ENCODE measurements around the gene XPR1.

DNA sequence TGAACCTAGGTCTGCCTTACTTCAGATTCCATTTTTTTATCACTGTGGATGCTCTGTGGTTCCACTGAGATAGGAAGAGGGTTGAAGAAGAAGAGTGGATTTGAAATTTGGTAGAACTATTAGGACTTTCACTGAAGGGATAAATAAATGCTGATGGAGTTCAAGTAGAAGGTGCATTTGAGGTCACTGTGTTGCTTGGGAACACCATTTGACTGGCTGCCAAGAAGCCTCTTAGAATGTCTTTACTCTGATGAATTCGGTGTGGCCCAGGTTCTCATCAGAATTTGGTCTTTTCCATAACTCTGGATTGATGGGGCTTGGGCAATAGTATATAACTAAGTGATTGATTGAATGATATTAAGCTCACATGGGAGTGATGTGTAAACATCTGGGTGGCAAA, 11.9 kb downstream of the XPR1 start:
- TF ChIP-seq CTCF (IDR thresholded peaks at IDR 0.05) (no peak), POLR2AphosphoS5 (IDR thresholded peaks at IDR 0.05) (no peak), POLR2A (IDR thresholded peaks at IDR 0.05) (no peak), EP300 (IDR thresholded peaks at IDR 0.05) (no peak)
